ENCODE data around the gene SNX7. TPM values are rescaled to one million over a fixed set of nuclear protein-coding genes. Genes with fewer than 3 reads are reported as not detected.

SNX7 gene
- total RNA-seq, 2 experiments from 2014 or later = not detected

- no peak for DNase-seq
- Mint-ChIP-seq H3K9me3 (no peaks in the 10 kb centered on the region), H3K4me1 (no peaks in the 10 kb centered on the region), H3K4me3 (no peak overlapping the region), H3K36me3 (no peaks in the 10 kb centered on the region), H3K27ac (no peak overlapping the region), H3K27me3 (no peaks in the 10 kb centered on the region)
Measured at GRCh38 chr1:98709906-98710305, 48.4 kb downstream of the SNX7 start.

DNA sequence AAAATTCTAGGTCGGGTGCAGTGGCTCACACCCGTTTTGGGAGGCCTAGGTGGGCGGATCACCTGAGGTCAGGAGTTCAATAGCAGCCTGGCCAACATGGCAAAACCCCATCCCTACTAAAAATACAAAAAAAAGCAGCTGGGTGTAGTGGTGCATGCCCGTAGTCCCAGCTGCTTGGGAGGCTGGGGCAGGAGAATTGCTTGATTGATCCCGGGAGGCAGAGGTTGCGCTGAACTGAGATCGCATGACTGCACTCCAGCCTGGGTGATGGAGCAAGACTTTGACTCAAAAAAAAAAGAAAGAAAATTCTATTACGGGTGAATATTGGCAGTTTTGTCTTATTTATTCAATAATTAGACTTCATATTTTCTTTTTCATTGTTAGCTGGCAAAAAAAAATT lies 62.1 kb downstream of the SNX7 start:
- DNase-seq = no peak
- no peaks in the 10 kb centered on the region for H3K36me3 Mint-ChIP-seq
- H3K4me1 Mint-ChIP-seq = no peaks in the 10 kb centered on the region
- no peak overlapping the region for H3K4me3 Mint-ChIP-seq
- no peak overlapping the region for H3K27ac Mint-ChIP-seq
- peaks cover 3% of the 10 kb centered on the region for H3K9me3 Mint-ChIP-seq
- H3K27me3 Mint-ChIP-seq = peaks cover 3% of the 10 kb centered on the region

DNA sequence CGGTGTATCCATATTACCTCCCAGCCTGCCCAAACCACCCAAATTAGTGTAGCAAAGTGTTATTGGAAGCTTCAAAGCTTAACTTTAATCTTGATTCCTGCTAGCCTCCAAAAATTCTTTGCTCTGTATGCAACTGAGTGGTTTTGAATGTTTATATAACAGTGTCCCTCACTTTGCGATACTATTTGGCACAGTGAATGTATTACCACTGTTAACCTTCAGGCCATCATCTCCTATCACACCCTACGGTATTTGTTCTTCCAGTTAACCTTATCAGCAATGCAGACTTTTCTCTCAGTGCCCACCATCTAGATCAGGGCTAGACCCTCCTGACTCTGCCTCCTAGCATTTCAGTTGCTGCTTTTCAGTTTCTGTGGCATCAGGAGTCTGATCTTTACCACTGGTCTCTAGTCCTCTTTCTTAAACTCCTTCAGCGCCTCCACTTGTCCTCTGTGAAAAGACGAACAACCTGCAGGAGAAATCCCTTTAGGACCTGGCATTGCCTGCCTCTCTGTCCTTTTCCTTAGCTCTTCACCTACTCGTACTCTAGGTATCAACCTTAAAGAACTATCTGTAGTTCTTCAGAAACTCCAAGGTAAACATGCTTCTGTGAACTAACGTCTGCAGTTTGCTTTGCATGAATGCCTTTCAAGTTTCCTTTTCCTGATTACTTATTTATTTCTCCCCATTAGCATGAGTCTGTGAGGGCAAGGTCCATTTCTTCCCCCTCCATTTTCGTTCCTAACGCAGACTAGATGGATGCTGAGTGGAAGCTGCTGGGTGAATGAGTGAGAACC lies 71.7 kb downstream of the SNX7 start:
- no peak for DNase-seq
- Mint-ChIP-seq H3K4me1 (no peaks in the 10 kb centered on the region), H3K36me3 (no peaks in the 10 kb centered on the region), H3K4me3 (no peak overlapping the region), H3K9me3 (no peaks in the 10 kb centered on the region), H3K27ac (no peak overlapping the region), H3K27me3 (peaks cover 16% of the 10 kb centered on the region)

- Mint-ChIP-seq H3K36me3 (no peaks in the 10 kb centered on the region), H3K27ac (no peak overlapping the region), H3K9me3 (no peaks in the 10 kb centered on the region), H3K4me1 (no peaks in the 10 kb centered on the region), H3K4me3 (no peak overlapping the region), H3K27me3 (peaks cover 13% of the 10 kb centered on the region)
- DNase-seq = no peak
Measured at GRCh38 chr1:98733782-98734112, 72.2 kb downstream of the SNX7 start.

DNA sequence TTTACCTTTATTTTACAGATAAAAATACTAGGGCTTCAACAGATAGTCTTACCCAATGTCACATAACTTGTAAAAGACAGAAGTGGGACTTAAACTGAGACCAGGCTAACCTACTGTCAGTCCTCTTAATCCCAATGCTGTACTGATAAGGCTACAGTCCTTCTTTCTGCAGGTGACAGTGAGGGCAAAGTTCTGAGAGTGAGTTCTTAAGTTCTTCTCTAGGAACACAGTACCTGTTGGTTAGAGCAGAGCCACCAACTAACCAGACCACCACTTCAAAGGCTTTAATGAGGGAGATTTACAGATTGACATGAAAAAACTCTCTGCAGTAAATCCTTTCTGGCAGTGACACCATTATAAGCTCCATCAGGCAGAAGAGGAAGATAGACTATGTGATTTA lies 74.2 kb downstream of the SNX7 start:
- H3K36me3 Mint-ChIP-seq = no peaks in the 10 kb centered on the region
- H3K4me3 Mint-ChIP-seq = no peak overlapping the region
- H3K27ac Mint-ChIP-seq = no peak overlapping the region
- no peak for DNase-seq
- no peaks in the 10 kb centered on the region for H3K4me1 Mint-ChIP-seq
- no peaks in the 10 kb centered on the region for H3K9me3 Mint-ChIP-seq
- H3K27me3 Mint-ChIP-seq = peaks cover 16% of the 10 kb centered on the region

DNA sequence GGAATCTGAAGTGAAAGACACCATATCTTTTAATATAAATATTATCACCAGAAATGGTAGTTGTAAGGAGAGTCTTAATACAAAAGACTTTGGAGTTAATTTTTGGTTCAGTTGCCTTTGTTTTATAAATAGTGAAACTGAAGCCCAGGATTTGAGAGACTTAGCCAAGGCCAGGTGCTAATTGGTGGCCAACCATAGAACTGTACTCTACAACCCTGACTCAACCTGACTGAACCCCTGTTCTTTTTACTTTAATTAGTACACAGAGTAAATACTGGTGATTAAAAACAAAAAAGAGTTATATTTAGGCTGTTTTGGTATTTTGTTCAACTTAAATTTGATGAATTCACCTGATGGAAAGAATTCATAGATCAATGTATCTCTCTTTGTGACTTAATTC lies 76.3 kb downstream of the SNX7 start:
- no peak overlapping the region for H3K4me3 Mint-ChIP-seq

DNA sequence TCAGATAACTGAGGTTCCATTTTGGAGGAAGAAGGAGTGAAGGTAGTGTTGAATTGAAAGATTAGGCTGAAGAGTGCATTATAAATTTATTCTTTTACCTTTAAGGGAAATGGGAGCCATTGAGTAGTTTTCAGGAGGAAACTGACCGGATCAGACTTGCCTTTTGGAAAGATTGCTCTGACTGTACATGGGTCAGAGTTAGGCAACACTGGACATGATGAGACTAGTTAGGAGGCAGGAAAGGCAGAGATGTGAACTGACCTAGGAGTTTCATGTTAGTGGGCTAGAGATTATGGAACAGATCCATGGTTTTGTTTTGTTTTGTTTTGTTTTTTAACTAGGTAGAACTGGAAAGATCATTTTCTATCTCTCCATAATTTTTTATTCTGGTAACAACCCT lies 78.2 kb downstream of the SNX7 start:
- no peaks in the 10 kb centered on the region for H3K4me1 Mint-ChIP-seq
- H3K9me3 Mint-ChIP-seq = no peaks in the 10 kb centered on the region
- no peak overlapping the region for H3K4me3 Mint-ChIP-seq
- DNase-seq = no peak
- no peaks in the 10 kb centered on the region for H3K36me3 Mint-ChIP-seq
- H3K27ac Mint-ChIP-seq = no peak overlapping the region
- peaks cover 20% of the 10 kb centered on the region for H3K27me3 Mint-ChIP-seq

More for the DNA sequence above, 76.3 kb downstream of the SNX7 start:
- Mint-ChIP-seq H3K27me3 (peaks cover 11% of the 10 kb centered on the region), H3K36me3 (no peaks in the 10 kb centered on the region), H3K27ac (no peak overlapping the region), H3K4me1 (no peaks in the 10 kb centered on the region), H3K9me3 (no peaks in the 10 kb centered on the region)
- DNase-seq = no peak

DNA sequence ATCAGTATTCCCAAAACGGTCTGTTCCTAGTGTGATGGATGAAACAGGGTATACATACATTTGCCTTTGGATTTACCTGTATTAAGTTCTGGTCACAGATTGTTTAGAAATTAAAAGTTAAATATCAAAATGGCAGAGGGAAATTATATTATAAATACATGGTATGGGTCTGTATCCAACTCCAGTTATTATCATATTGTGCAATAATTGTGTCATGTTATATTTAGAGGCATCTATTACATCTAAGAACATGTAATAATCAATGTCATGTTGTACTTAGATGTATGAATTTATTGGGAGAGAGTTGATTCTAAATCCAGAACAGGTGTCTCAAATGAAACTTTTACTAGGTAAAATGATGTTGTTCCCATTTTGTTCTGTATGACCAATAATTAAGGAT lies 79.6 kb downstream of the SNX7 start:
- peaks cover 20% of the 10 kb centered on the region for H3K27me3 Mint-ChIP-seq
- H3K27ac Mint-ChIP-seq = no peak overlapping the region

DNA sequence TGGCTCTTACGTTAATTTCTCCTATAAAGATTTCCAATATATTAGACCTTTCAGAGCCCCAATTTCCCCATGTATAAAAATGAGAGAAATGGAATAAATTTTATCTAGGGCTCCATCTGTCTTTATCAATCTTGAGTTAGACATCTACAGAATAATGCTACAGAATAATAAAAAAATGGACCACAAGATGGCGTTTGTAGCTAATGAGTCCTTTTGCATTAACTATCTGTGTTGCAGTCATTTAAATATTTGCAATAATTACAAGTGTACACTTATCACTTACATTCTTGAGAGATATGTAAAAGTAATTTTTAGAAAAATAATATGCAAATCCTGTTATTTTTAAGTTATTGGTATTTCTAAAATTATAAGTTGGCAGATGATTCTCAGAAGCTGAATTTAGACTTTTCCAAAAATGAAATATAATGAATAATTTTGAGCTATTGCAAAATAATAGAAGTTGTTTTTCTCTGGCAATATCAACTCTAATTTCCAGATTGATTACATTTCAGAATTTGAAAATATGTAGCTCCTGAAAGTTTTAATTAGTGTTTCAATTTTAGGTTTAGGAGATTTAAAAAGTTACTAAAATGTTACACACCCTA lies 87.7 kb downstream of the SNX7 start:
- Mint-ChIP-seq H3K4me3 (no peak overlapping the region), H3K4me1 (no peaks in the 10 kb centered on the region), H3K27ac (no peak overlapping the region), H3K9me3 (no peaks in the 10 kb centered on the region), H3K36me3 (no peaks in the 10 kb centered on the region), H3K27me3 (peaks cover under 1% of the 10 kb centered on the region)
- DNase-seq = no peak

More for the DNA sequence above, 79.6 kb downstream of the SNX7 start:
- DNase-seq = no peak
- H3K4me1 Mint-ChIP-seq = no peaks in the 10 kb centered on the region
- no peaks in the 10 kb centered on the region for H3K36me3 Mint-ChIP-seq
- no peak overlapping the region for H3K4me3 Mint-ChIP-seq
- no peaks in the 10 kb centered on the region for H3K9me3 Mint-ChIP-seq

DNA sequence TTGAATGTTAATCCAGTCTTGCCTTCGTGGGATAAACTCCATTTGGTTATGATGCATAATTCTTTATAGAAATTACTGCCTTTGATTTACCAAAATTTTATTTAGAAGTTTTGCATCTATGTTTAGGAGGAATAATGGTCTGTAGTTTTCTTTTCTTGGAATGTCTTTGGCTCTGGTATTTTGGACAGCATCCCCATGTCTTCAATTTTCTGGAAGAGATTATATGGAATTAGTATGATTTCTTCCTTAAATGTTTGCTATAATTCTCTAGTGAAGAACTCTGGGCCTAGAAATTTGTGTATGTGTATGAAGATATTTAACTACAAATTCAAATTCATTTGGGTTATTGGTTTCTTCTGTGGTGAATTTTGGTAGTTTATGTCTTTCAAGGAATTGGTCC lies 92.7 kb downstream of the SNX7 start:
- H3K9me3 Mint-ChIP-seq = no peaks in the 10 kb centered on the region
- H3K27ac Mint-ChIP-seq = no peak overlapping the region
- H3K36me3 Mint-ChIP-seq = no peaks in the 10 kb centered on the region
- H3K4me3 Mint-ChIP-seq = no peak overlapping the region
- H3K27me3 Mint-ChIP-seq = no peaks in the 10 kb centered on the region
- no peak for DNase-seq
- no peaks in the 10 kb centered on the region for H3K4me1 Mint-ChIP-seq

DNA sequence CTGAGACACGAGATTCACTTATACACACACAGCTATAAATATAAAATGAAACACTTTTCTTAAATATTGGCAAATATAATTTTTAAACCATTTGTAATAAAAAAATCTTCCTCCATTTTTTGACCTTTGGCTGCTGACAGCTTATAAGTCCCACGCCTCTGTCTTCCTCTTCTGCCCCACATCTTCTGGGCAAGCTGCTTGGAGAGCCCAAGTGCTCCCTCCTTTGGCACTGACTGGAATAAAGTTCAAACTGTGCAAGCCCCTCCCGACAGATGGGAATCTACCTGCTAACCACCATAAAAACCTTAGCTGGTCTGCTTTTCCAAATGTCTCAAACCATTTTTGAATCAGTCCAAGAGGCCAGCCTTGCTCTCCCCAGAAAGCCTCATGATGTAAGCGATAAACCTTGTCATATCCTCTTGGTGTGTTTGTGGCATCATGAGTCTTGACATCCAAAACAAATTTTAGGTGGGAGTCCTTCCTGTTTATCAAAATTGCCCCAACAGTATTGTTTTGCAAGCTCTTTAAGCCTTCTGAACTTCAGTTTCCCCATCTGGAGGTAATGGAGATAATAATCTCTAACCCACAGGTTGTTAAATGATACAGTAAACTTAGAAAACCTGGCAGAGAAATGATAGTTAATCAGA lies 99.8 kb downstream of the SNX7 start:
- Mint-ChIP-seq H3K27me3 (no peaks in the 10 kb centered on the region), H3K9me3 (no peaks in the 10 kb centered on the region), H3K4me1 (no peaks in the 10 kb centered on the region), H3K4me3 (no peak overlapping the region), H3K36me3 (no peaks in the 10 kb centered on the region), H3K27ac (no peak overlapping the region)
- DNase-seq = no peak

- no peak for DNase-seq
- Mint-ChIP-seq H3K27ac (no peak overlapping the region), H3K4me1 (no peaks in the 10 kb centered on the region), H3K27me3 (no peaks in the 10 kb centered on the region), H3K4me3 (no peak overlapping the region), H3K9me3 (no peaks in the 10 kb centered on the region), H3K36me3 (no peaks in the 10 kb centered on the region)
Measured at GRCh38 chr1:98763488-98764150, 102.1 kb downstream of the SNX7 start.

GRCh38 chr1:98764485-98764884 lies 103.0 kb downstream of the SNX7 start:
- no peaks in the 10 kb centered on the region for H3K27me3 Mint-ChIP-seq

GRCh38 chr1:98766255-98766654 lies 104.7 kb downstream of the SNX7 start:
- Mint-ChIP-seq H3K4me3 (no peak overlapping the region), H3K36me3 (no peaks in the 10 kb centered on the region), H3K27me3 (peaks cover 5% of the 10 kb centered on the region), H3K4me1 (no peaks in the 10 kb centered on the region), H3K27ac (no peak overlapping the region), H3K9me3 (no peaks in the 10 kb centered on the region)
- DNase-seq = no peak

More at GRCh38 chr1:98764485-98764884, 103.0 kb downstream of the SNX7 start:
- DNase-seq = no peak
- H3K4me1 Mint-ChIP-seq = no peaks in the 10 kb centered on the region
- no peaks in the 10 kb centered on the region for H3K36me3 Mint-ChIP-seq
- H3K27ac Mint-ChIP-seq = no peak overlapping the region
- no peaks in the 10 kb centered on the region for H3K9me3 Mint-ChIP-seq
- no peak overlapping the region for H3K4me3 Mint-ChIP-seq

- H3K4me3 Mint-ChIP-seq = no peak overlapping the region
- no peaks in the 10 kb centered on the region for H3K36me3 Mint-ChIP-seq
- DNase-seq = no peak
- no peaks in the 10 kb centered on the region for H3K4me1 Mint-ChIP-seq
- H3K27me3 Mint-ChIP-seq = peaks cover 5% of the 10 kb centered on the region
- H3K27ac Mint-ChIP-seq = no peak overlapping the region
- no peaks in the 10 kb centered on the region for H3K9me3 Mint-ChIP-seq
Measured at GRCh38 chr1:98769162-98769561, 107.6 kb downstream of the SNX7 start.
